ENCODE measurements around the gene KLC3.
A peak's percentile ranks its signal among the peaks of the same experiment; 100 is the strongest.
"Not testable (repeated sequence)": the region's sequence is repeated elsewhere in the genome, so short reads cannot be mapped to it uniquely, and the experiment has no call there.

Gene KLC3

DNA sequence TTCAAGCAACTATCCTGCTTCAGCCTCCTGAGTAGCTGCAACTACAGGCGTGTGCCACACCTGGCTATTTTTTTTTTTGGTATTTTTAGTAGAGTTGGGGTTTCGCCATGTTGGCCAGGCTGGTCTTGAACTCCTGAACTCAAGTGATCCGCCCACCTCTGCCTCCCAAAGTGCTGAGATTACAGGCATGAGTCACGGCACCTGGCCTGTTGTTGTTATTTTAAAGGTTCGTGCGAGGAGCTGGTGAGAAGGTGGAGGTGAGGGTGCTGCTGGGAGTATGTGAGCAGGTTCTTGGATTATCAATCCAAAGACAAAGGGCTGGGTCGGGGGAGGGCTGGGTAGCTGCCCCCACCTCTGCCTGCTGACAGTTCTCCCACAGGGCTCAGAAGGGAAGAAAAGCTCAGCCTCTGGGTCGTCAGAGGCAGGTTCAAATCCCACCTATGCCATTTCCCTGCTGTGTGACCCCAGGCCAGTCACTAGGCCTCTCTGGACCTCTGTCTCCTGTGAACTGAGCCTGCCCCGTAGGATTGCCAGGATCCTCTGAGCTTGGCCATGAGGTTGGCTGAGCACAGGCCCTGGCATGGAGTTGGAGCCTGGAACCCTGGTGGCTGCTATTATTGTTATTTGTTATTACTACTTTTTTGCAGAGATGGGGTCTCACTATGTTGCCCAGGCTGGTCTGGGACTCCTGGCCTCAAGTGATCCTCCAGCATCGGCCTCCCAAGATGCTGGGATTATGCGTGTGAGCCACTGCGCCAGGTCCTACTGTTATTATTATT lies 19.4 kb upstream of the KLC3 start:
- DNase-seq (ENCODE audit: low read depth) = no peak

DNA sequence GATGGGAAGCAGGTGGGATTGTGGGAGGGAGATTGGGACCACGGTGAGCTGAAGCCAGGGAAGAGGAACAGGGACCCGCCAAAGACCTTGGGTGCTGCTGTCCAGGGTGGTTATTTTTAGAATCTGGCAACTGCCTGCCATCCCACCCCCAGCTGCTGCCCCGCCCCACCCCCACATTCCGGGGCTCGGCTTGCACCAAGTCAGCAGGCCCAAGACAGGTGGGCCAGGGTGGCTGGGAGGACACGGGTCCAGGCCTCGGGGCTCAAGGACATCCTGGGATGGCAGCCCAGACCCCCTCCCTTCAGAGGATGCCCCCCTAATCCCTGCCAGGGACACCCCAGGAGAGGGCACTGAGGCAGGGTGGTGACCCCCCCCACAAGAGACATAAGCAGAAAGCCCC lies 18.7 kb upstream of the KLC3 start:
- no peak for DNase-seq (ENCODE audit: low read depth)

DNA sequence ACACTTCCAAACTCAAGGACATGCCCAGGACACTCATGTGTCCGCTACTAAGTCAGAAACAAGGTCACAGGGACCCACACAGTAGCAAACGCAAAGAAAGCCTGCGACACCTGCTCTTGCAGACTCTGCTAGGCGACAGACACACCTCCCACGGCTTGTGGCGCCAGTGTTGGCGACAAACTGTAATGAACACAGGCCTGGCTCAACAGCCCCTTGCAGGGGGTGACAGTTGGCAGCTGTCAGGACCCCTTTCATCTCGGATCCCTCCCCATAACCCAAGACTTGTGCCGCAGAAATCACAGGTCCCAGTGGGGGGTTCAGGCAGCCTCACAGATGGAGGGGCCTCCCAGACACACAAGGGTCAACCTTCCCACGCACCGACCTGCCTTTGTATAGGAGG lies 18.2 kb upstream of the KLC3 start:
- DNase-seq (ENCODE audit: low read depth) = no peak

DNA sequence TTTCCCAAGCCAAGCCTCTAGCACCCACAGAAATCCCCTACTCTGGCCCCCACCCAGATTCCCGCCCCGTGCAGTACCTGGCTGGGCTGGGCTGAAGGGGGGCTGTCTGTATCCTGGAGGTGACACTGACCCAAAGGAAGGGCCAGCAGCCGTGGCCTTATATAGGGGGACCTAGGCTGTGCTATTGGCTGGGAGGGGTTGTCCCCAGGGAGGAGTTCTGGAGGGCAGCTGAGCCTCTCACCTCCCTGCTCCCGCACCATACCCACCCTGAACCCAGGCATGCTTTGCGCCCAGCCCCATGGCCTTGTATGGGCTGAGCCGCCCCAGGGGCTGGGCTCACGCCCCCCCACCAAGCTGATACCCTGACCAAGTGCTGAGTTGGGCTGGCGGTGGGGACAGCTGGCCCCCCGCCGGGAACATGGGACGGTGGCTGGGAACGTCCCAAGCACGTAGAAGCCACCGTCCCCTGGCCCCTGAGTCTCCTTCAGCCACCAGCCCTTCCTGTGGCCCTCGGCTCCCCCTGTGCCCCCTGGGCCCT lies 17.7 kb upstream of the KLC3 start, which contains the start of gene CKM:
CKM (minus strand) TSS at position 132 of the 538 bp plus-strand sequence. CDS start 3,162 bp downstream, outside the sequence.
- DNase-seq (ENCODE audit: low read depth) = no peak

DNA sequence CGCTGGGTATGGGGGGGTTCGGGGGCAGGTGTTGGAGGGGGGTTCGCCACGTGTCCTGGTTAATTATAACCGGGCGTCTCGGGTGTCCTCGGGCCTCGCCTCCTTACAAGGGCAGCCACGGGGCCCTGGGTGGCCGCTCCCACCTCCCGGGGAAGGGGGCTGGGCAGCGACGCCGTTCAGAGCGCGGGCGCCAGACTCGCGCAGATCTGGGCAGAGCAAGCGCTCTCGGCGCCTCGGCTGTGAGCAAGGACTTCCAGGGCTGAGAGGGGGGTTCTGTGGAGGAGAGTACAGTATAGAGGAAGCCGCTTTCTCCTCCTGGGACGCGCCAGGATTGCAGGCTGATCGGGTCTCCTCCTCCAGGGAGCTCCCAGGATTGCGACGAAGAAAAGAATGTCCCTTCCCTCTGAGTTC lies 16.9 kb upstream of the KLC3 start:
- peak; percentile 22 for DNase-seq (ENCODE audit: low read depth)

DNA sequence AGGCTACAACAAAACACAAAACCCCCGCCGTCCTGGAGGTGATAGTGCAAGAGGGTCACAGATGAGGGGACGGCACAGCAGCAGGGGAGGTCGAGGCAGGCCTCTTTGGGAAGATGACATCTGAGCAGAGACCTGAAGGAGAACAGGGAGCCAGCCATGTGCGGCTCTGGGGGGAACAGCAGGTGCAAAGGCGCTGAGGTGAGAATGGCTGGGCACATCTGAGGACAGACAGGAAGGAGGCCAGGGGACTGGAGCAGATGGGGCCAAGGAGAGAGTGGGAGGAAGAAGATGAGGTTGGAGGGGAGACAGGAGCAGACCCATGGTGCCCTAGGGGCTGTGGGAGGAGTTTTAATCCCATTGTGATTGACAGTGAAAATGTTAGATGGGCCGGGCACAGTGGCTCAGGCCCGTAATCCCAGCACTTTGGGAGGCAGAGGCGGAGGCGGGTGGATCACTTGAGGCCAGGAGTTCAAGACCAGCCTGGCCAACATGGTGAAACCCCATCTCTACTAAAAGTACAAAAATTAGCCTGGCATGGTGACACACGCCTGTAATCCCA lies 16.1 kb upstream of the KLC3 start:
- no peak for DNase-seq (ENCODE audit: low read depth)

DNA sequence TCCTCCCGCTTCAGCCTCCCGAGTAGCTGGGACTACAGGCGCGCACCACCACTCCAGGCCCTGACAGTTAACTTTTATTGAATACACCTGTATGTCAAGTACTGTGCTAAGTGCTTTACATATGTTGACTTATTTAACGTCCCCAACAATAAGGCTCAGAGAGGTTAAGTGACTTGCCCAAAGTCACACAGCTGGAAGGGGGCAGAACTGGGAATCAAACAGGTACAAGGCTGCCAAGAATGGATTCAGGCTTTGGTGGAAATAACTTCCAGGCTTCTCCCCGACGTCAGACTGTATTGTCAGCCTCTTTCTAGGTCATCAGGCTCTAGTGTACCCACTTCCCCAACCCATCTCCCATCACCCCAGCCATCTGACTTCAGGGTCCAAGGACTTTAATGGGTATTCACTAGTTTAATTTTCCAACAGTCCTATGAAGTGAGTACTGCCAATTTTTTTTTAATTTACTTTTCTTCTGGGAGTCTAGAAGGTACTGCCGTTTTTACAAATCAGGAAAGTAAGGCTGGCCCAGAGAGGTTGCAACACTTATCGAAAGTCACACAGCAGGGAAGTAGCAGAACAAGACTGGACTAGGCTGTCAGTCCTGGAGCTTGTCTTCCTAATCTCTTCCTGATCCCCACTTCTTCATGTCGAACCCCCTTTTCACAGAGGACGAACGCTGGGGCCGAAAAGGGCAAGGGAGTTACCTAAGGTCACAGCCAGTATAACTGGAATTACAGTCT lies 13.0 kb upstream of the KLC3 start:
- DNase-seq (ENCODE audit: low read depth) = no peak

DNA sequence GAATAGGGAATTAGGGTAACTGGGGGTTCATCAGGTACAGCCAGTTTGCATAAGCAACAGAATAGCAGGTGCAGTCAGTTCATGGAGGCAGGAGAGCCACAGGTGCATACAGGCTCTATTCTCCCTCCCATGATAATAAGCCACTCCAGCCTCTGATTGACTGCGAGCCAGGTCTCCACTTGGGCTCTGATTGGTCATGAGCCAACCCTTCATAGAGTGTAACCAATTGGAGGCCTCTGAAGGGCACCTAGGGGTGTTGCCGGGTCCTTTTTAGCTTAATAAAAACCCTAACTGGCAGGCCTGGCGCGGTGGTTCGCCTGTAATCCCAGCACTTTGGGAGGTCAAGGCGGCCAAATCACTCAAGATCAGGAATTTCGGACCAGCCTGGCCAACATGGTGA lies 9.1 kb upstream of the KLC3 start:
- no peak for DNase-seq (ENCODE audit: low read depth)

DNA sequence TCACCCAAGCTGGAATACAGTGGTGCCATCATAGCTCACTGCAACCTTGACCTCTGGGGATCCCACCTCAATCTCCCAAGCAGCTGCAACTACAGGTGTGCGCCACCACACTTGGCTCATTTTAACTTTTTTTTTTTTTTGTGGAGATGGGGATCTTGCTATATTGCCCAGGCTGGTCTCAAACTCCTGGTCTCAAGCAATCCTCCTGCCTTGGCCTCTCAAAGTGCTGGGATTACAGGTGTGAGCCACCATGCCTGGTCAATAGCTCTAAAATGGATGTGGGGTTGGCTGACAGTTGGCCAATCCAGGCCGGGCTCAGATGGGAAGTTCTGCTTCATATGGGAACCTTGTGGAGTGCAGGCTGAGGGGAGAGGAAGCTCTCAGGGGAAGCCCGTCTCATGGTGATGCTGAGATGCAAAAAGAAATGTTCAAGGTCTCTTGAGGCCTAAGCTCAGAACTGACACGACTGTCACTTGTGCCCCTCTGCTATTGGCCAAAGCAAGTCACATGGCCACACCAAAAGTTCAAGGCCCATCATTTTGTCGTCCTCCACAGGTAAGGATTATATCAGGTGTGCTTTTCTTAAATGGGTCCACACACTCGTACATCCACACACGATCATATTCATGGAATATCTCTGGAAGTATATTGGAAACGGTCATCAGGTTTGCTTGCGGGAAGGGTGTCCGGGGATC lies 6.8 kb upstream of the KLC3 start:
- no peak for DNase-seq (ENCODE audit: low read depth)

DNA sequence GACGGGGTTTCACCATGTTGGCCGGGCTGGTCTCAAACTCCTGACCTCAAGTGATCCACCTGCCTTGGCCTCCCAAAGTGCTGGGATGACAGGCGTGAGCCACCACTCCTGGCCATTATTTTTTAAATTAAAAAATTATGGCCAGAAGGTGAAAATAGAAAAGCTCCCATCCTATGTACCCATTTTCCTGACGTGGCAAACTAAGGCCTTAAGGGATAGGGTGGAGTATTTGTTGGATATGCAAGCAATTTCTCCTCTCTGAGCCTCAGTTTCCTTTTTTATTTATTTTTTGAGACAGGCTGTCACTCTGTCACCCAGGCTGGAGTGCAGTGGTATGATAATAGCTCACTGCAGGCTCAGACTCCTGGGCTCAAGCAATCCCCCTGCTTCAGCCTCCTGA lies 5.7 kb upstream of the KLC3 start:
- DNase-seq (ENCODE audit: low read depth) = not testable (repeated sequence)

DNA sequence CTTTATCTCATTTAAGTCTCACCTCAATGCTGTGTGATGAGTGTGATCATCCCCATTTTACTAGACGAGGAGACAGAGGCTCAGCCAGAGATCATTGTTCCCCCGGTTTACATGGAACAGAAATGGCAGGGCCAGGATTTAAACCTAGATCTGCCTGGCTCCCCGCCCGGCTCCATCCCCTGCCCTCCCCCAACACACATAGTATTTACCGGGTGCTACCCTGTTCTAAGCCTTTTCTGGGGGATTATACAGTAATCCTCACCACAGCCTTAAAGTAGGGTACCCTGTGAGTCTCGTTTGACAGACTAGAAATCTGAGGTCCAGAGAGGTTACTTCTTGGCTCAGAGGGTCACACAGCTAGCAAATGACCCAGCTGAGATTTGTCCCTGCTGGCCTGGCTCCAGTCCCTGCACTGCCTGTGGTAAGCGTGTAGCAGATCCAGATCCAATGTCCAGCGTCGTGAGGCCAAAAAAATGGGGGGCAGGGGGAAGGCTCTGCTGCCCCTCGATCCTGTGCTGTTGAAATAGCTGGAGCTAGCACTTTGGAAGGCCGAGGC lies 3.8 kb upstream of the KLC3 start:
- no peak for DNase-seq (ENCODE audit: low read depth)

DNA sequence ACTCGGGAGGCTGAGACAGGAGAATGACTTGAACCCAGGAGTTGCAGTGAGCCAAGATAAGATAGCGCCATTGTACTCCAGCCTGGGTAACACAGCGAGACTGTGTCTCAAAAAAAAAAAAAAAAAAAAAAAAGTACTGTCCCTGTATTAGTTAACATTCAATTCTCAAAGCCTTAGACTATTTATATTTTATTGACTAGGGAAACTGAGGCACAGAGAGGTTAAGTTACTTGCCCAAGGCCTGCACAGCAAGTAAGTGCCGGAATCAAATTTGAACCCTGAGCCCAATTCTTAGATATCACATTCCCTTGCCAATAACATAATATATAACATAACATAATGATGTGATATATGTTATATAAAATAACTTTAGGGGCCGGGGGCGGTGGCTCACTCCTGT lies 921 bp upstream of the KLC3 start:
- DNase-seq (ENCODE audit: low read depth) = no peak

DNA sequence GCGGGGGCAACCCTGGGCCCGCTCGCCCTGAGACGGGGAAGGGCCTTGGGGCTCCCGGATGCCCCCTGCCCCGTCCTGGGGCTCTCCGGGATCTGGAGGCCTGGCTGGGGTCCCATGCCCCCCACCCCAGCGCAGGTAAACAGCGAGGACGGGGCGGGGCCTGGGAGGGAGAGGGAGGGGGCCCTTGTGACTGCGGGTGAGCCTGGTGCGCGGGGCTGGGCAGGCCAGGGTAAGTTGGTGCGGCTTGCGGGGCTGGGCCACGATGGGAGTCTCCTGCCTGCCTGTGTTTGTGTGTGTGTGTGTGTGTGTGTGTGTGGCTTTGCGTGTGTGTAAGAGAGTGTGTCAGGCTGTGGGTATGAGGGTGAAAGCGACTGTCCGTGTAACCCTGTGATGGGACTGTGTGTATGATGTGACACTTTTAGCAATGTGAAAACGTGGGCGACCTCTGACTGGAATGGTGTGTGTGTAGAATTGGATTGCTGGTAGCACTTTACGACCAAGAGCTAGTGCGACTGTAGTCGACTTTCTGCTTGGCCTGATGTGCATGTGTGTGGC lies 426 bp downstream of the KLC3 start:
- no peak for DNase-seq (ENCODE audit: low read depth)

DNA sequence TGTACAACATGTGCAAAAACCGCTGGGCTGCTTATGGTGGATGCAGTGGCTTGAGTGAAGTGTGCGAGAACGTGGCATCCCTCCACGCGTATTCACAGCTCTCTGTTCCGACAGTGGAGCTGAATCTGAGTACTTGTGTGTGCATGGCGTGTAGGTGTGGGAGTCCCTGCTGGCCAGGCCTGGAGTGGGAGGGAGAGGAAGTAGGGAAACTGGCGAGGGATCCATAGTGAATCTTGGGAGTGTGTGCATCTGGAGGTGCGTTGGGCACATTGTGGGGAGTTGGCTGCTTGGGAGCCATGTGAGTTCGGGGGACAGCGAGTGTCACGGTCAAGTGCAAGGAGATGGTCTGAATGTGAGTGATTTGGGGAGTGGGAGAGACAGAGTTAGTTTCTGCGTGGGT lies 2.4 kb downstream of the KLC3 start:
- DNase-seq (ENCODE audit: low read depth) = no peak

DNA sequence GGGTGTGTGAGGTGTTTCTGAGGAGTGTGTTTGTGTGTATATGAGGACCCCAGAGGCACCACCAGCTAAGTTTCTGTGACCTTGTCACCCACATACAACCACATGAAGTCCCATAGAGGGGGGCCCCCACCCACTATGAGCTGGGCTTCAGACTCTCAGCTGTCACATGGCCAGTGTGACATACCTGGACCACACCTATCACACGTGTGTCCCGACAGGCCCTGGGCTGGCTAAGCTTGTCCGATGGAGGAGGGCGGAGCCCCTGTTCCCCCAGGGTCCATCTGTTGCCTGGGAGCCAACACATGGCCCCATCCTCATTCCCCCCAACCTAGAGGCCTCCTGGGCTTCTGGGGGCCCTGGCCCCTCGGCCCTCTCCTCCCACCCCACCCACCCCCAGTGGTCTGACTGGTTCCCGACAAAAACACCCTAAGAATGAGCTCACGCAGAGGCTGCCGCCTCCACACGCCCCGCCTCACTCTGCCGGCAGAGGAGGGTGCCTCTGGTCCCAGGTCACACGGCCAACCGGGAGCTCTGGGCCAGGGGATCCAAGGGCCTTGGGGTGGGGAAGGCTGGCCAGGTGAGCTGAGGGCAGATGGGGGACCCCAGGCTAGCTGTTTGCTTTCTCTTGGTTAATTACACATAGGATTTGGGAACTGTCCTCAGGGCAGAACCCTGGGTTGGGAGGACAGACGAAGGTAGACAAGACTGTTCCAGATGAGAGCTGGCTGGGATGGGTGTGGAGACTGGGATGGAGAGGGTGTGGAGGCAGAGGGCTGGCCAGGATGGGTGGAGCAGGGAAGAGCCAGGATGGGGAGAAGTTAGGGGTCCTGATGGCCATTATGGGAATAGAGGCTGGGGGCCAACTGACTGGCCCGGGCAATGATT lies 4.3 kb downstream of the KLC3 start:
- DNase-seq (ENCODE audit: low read depth) = no peak

DNA sequence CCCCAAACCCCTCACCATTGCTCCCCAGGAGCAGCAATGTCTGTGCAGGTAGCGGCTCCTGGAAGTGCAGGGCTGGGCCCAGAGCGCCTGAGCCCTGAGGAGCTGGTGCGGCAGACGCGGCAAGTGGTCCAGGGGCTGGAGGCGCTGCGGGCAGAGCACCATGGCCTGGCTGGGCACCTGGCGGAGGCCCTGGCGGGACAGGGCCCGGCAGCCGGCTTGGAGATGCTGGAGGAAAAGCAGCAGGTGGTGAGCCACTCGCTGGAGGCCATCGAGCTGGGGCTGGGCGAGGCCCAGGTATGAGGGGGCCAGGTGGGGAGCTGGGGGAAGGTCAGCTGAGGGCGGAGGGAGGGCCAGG lies 4.9 kb downstream of the KLC3 start:
- no peak for DNase-seq (ENCODE audit: low read depth)

DNA sequence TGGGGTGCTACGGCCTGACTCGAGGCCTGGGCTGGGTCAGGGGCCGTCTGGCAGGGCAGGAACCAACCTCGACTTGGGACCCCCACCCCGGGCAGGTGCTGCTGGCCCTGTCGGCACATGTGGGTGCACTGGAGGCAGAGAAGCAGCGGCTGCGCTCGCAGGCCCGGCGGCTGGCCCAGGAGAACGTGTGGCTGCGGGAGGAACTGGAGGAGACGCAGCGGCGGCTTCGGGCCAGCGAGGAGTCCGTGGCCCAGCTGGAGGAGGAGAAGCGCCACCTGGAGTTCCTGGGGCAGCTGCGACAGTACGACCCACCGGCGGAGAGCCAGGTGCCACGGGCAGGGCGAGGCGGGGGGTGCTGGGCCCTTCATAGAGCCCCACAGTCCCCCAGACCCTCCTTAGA lies 5.9 kb downstream of the KLC3 start:
- no peak for DNase-seq (ENCODE audit: low read depth)

DNA sequence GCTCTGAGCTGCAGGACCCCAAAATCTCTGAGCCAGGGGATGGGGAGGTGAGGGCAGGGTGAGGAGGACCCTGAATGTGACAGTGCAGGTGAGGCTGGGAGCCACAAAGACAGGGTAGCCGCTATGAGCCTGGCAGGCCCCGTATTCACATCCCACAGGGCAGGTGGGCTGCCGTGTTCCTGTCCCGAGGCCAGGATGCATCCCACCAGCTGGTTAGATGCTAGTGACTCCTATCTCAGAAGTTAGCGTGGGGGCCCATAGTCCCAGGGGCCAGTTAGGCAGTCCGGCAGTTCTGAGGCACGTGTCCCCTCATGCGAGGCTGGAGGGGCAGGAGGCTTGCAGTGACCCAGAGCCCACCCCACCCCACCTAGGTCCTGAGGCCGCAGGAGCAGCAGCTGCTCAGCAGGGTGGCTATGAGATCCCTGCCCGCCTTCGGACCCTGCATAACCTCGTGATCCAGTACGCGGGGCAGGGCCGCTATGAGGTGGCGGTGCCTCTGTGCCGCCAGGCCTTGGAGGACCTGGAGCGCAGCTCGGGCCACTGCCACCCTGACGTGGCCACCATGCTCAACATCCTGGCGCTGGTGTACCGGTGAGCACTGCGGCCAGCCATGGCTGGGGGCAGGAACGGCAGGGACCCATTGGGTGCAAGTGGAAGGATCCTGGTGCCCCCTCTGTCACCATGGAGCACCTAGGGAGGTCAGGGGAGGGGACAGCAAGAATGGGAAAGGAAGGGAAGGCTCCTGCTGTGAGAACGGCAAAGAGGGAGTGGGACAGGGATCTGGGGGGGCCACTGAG lies 7.2 kb downstream of the KLC3 start:
- DNase-seq (ENCODE audit: low read depth) = no peak

DNA sequence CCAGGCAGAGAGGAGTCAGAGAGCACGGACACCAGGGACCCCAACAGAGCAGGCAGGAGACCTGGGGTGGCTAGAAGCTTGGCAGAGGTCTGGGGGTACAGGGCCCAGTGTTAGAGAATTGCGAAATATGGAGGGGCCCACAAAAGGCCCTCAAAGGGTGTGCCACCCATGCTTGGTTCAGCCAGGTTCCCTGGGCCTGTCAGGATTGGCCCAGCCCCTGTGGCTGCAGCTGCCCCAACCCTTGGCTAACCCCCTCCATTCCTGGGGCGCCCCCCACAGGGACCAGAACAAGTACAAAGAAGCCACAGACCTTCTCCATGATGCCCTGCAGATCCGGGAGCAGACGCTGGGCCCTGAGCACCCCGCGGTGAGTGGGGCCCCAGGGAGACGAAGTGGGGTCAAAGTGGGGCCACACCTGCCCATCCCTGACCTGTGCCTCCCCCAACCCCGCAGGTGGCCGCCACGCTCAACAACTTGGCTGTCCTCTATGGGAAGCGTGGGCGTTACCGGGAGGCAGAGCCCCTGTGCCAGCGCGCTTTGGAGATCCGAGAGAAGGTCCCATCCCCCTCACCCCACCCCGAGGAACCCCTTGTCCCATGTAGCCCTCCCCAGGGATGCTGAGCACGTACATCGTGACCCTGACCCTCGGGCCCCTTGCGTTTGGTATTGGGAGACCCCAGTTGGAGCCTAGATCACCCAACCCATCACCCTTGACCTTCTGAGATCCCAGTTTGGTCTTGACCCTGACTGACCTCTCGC lies 8.0 kb downstream of the KLC3 start:
- DNase-seq (ENCODE audit: low read depth) = no peak
